Left colon (tissue), 2 donors: ENCODE data around the gene AZIN2. TPM values are rescaled to one million over a fixed set of nuclear protein-coding genes. Genes with fewer than 3 reads are reported as not detected.
A peak's percentile ranks its signal among the peaks of the same experiment; 100 is the strongest.
"Not testable (repeated sequence)": the region's sequence is repeated elsewhere in the genome, so short reads cannot be mapped to it uniquely, and the experiment has no call there.

Experiments used
- ATAC-seq: fragments of 200-7000 bp; cut with Tn5 transposase; one replicate; pipeline ENCODE4 v1.9.1; 2020; ENCODE audit warnings: mild to moderate bottlenecking, moderate library complexity
- DNase-seq, 2 donors: peaks; one replicate each; pipeline ENCODE4 v3.0.0-alpha.2; 2020
- intact Hi-C, 2 donors: fragments of 100-400 bp; cut with DNase I in 1 of 2; cut with micrococcal nuclease in 1 of 2; formaldehyde crosslinking; loops; one replicate each; pipeline versions ENCODE4 v1.11.2 to v1.14.0; 2022; cut with DNase I, micrococcal nuclease
- long read RNA-seq: library from polyadenylated mRNA; unstranded; transcript quantifications from one replicate; pipeline ENCODE4 v2.0.0, GENCODE V29; 2021
- total RNA-seq, 2 donors: library from RNA; stranded (reverse); fragmentation: NEBNext Ultra II Directional; extraction: Animal tissue kit (Norgen Biotek cat#: 25700); gene quantifications; one replicate each; pipeline ENCODE4 v1.2.1, GENCODE V29; 2021
- donor health status: DM: no; HTN: no; CAD: no.
- donor health status: DM: yes; HTN: yes; CAD: no.

The AZIN2 gene
- 10 to 100 TPM; 10.1 to 22.7 TPM for total RNA-seq
- long read RNA-seq, partial matches to known transcripts = 4 of 25 reads
- long read RNA-seq, other reads (novel, unspliced or antisense) = 18 of 25 reads

GRCh38 chr1:33080885-33081553 lies at the start of gene AZIN2:
TSS of gene AZIN2 (plus strand) at chr1:33081153. CDS start at chr1:33082250, 1,097 bp downstream.
- peak; percentile 99 for ATAC-seq
- DNase-seq = peak; percentile 97 to 100
- intact Hi-C loops = loop anchor here in 1 of 2 donors (10.0 kb wide), 1 partner anchor 146 kb away; no protein-coding TSS in a partner anchor

DNA sequence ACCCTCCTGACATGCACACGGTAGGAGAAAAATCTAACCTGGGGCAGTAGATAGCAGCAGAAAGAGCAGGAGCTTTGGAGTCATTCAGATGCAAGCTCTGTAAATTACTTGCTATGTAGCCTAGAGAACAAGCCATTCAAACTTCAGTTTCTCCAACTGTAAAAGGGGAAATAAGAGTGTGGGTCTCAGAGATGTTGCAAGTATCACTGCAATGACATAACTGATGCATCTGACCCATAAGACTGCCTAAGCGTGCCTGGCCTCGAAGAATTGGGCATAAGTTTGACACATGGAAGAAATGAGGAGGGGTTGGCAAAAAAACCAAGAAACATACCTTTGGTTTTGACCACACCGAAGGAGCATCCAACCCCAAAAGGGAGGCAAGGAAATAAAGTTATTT lies 49.4 kb upstream of the AZIN2 start:
- intact Hi-C loops = no loop called here
- no peak for ATAC-seq
- DNase-seq = no peak

DNA sequence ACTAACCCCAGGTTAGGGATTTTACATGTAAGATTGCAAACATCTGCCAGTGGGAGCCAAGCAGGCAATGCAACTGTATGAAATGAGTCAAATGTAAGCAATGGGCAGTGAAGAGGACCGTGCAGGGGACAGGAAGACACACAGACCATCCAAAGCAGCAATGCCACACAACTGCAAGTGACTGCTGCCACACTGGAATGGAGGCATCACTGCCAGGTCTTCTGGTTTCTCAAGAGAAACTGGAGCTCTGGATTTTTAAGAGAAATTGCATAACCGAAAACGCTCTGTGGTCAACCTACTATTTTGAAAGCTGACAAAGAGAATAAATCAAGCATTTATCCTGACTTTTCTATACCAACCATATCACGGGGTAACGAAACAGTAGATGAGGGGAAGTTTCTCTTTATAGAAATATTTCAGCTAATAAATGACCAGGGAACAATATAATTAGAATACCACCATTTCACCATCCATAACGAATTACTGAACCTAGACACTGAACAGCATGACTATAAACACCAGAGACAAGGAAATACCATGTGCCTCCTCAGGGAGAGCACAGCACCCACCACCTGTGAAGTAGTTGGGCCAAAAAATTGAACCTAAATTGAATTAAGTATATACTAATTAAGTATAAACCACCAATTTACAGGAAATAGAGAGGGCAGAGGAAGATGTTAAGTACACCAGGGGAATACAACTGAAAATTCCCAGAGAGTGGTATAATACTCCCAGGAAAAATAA lies 48.7 kb upstream of the AZIN2 start:
- no peak for ATAC-seq
- DNase-seq = no peak
- intact Hi-C loops = no loop called here

- peak; percentile 42 for ATAC-seq
- intact Hi-C loops = no loop called here
These were observed 44.9 kb upstream of the AZIN2 start for GRCh38 chr1:33036051-33036525.

GRCh38 chr1:33036526-33037503 lies 44.1 kb upstream of the AZIN2 start, which contains the start of gene AK2:
TSS of gene AK2 (minus strand) at chr1:33036883. CDS start at chr1:33036828, 55 bp downstream.
- intact Hi-C loops = no loop called here
- DNase-seq (peak; percentile 96 to 98), ATAC-seq (peak; percentile 98)

More at GRCh38 chr1:33036051-33036525, 44.9 kb upstream of the AZIN2 start:
- DNase-seq = no peak

GRCh38 chr1:33039840-33040239 lies 41.1 kb upstream of the AZIN2 start:
- no peak for ATAC-seq
- intact Hi-C loops = no loop called here

GRCh38 chr1:33041026-33041425 lies 39.9 kb upstream of the AZIN2 start:
- ATAC-seq = no peak
- intact Hi-C loops = no loop called here

More at GRCh38 chr1:33039840-33040239, 41.1 kb upstream of the AZIN2 start:
- DNase-seq = no peak

GRCh38 chr1:33042831-33043230 lies 38.1 kb upstream of the AZIN2 start:
- ATAC-seq (no peak), DNase-seq (no peak)
- intact Hi-C loops = no loop called here

More at GRCh38 chr1:33041026-33041425, 39.9 kb upstream of the AZIN2 start:
- no peak for DNase-seq

- ATAC-seq = no peak
- intact Hi-C loops = no loop called here
- DNase-seq = no peak
These were observed 37.5 kb upstream of the AZIN2 start for GRCh38 chr1:33043267-33044092.

- DNase-seq = peak; percentile 67 to 78
- ATAC-seq = peak; percentile 92
- intact Hi-C loops = no loop called here
These were observed 35.7 kb upstream of the AZIN2 start for GRCh38 chr1:33045246-33045645.

DNA sequence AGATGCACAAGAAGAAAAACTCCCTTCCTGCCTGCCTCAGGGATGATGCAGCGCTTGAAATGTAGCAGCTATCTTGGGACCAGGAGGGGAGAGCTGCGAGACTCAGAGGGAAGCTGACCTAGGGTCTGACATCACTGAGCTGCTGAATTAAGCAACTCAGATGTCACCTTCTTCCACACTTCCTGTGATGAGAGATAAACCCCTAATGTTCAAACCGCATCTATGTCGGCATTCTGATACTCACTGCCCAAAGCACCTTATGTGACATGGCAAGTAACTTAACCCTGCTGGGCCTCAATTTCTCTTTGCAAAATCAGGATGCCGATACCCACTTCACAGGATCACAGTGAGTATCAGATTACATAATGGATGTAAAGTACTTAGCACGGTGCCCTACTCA lies 35.1 kb upstream of the AZIN2 start:
- ATAC-seq (no peak), DNase-seq (no peak)
- intact Hi-C loops = no loop called here

DNA sequence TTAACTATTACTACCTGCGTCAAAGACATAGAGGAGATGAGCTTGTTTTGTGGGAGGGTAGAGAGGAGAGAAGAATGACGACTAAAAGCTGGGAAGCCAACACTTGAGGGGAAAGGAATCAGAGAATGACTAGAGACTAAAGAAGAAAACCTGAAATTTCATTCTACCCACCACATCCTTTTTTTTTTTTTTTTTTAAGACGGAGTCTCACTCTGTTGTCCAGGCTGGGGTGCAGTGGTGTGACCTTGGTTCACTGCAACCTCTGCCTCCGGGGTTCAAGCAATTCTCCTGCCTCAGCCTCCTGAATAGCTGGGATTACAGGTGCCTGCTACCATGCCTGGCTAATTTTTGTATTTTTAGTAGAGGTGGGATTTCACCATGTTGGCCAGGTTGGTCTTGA lies 34.7 kb upstream of the AZIN2 start:
- DNase-seq, intact Hi-C loops, ATAC-seq: not testable (repeated sequence)

GRCh38 chr1:33047290-33047689 lies 33.7 kb upstream of the AZIN2 start:
- intact Hi-C loops = no loop called here
- ATAC-seq = no peak

DNA sequence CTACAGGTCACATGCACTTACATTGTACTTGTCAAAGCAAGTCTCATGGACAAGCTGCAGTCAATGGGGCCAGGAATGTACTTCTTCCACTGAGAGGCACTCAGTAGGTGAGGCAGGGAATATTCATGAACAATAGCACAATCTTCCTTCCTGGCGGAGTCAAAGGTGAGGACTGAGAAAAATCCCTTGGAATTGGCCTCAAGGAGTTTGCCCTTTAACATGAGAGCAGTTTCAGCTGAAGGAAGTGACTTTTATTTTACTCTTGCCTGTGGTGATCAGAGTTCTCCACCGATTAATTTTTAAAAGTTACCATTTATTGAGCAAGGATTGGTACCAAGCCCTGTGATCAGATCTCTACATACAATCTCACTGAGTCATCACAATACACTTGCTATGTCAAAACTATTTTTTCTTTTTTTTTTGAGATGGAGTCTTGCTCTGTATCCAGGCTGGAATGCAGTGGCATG lies 33.1 kb upstream of the AZIN2 start:
- ATAC-seq (peak; percentile 71), DNase-seq (no peak)
- intact Hi-C loops = no loop called here

More at GRCh38 chr1:33047290-33047689, 33.7 kb upstream of the AZIN2 start:
- no peak for DNase-seq

DNA sequence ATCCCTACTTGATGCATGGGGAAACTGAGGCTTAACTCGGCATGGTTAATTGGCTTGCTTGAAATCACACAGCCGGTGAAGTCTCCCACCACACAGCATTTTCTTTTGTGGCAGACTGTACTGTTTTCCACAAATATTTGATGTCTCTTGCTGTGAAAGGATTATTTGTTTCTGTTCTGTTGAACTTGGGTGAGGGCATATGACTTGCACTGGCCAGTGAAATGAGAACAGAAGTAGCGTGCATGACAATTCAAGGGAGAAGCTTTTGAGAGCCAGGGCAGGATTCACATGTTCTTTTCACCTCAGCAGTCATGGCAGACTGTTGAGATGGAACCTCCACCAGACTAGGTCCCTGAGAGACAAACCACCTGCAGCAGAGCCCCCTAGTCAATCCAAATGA lies 32.5 kb upstream of the AZIN2 start:
- no peak for ATAC-seq
- intact Hi-C loops = no loop called here
- DNase-seq = no peak

- ATAC-seq (no peak), DNase-seq (no peak)
- intact Hi-C loops = no loop called here
These were observed 31.6 kb upstream of the AZIN2 start for GRCh38 chr1:33049371-33049770.

GRCh38 chr1:33050221-33051076 lies 30.5 kb upstream of the AZIN2 start:
- ATAC-seq (no peak), DNase-seq (no peak)
- intact Hi-C loops = no loop called here
